ENCODE results near the gene CCR6. TPM values are rescaled to one million over a fixed set of nuclear protein-coding genes. Genes with fewer than 3 reads are reported as not detected.

Gene CCR6
- total RNA-seq, 1 donor from 2014 or later, result not detected

DNA sequence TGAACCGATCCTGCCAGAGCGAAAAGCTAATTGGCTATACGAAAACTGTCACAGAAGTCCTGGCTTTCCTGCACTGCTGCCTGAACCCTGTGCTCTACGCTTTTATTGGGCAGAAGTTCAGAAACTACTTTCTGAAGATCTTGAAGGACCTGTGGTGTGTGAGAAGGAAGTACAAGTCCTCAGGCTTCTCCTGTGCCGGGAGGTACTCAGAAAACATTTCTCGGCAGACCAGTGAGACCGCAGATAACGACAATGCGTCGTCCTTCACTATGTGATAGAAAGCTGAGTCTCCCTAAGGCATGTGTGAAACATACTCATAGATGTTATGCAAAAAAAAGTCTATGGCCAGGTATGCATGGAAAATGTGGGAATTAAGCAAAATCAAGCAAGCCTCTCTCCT is 14.2 kb downstream of the CCR6 start:
- DNase-seq (ENCODE audit: low spot score, unreplicated experiment), result no peak
- TF ChIP-seq, protein P1, sequence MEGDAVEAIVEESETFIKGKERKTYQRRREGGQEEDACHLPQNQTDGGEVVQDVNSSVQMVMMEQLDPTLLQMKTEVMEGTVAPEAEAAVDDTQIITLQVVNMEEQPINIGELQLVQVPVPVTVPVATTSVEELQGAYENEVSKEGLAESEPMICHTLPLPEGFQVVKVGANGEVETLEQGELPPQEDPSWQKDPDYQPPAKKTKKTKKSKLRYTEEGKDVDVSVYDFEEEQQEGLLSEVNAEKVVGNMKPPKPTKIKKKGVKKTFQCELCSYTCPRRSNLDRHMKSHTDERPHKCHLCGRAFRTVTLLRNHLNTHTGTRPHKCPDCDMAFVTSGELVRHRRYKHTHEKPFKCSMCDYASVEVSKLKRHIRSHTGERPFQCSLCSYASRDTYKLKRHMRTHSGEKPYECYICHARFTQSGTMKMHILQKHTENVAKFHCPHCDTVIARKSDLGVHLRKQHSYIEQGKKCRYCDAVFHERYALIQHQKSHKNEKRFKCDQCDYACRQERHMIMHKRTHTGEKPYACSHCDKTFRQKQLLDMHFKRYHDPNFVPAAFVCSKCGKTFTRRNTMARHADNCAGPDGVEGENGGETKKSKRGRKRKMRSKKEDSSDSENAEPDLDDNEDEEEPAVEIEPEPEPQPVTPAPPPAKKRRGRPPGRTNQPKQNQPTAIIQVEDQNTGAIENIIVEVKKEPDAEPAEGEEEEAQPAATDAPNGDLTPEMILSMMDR (IDR thresholded peaks at IDR 0.05; ENCODE audit: unreplicated experiment), result no peak
- no peaks in the 10 kb centered on the region for H3K36me3 Mint-ChIP-seq (ENCODE audit: insufficient read depth)

GRCh38 chr6:167137881-167138280 is 15.0 kb downstream of the CCR6 start:
- Mint-ChIP-seq H3K9me3 (ENCODE audit: low read depth) (no peaks in the 10 kb centered on the region), H3K36me3 (ENCODE audit: insufficient read depth) (no peaks in the 10 kb centered on the region), H3K27ac (no peak overlapping the region), H3K27me3 (peaks cover 8% of the 10 kb centered on the region), H3K4me3 (ENCODE audit: low read depth) (no peak overlapping the region), H3K4me1 (ENCODE audit: low read depth) (peaks cover 18% of the 10 kb centered on the region)
- DNase-seq (ENCODE audit: low spot score, unreplicated experiment), result no peak
- TF ChIP-seq, protein P1 (IDR thresholded peaks at IDR 0.05; ENCODE audit: unreplicated experiment), result no peak

More for the DNA sequence above, 14.2 kb downstream of the CCR6 start:
- peaks cover 18% of the 10 kb centered on the region for H3K4me1 Mint-ChIP-seq (ENCODE audit: low read depth)
- peaks cover 6% of the 10 kb centered on the region for H3K27me3 Mint-ChIP-seq
- H3K4me3 Mint-ChIP-seq (ENCODE audit: low read depth), result no peak overlapping the region
- H3K27ac Mint-ChIP-seq, result no peak overlapping the region
- no peaks in the 10 kb centered on the region for H3K9me3 Mint-ChIP-seq (ENCODE audit: low read depth)

DNA sequence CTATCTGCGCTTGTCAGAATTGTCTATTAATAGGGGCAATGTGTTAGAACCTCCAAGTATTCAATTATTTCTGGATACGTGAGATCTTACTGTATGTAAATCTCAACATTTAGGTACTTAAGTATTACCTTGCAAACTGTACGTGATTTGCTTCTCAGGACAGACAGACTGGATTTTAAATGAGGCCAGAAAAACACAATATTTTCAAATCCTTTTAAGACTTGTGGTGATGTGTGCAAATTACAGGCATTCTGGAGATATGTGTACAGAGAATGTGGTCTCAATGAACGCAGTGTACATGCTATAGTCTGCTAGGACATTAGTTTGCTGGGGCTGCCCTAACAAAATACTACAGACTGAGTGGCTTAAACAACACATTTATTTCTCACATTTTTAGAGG is 16.9 kb downstream of the CCR6 start:
- H3K27me3 Mint-ChIP-seq, result peaks cover 20% of the 10 kb centered on the region
- H3K4me3 Mint-ChIP-seq (ENCODE audit: low read depth), result no peak overlapping the region
- H3K4me1 Mint-ChIP-seq (ENCODE audit: low read depth), result peaks cover 16% of the 10 kb centered on the region
- H3K36me3 Mint-ChIP-seq (ENCODE audit: insufficient read depth), result no peaks in the 10 kb centered on the region
- no peak overlapping the region for H3K27ac Mint-ChIP-seq
- TF ChIP-seq, protein P1 (IDR thresholded peaks at IDR 0.05; ENCODE audit: unreplicated experiment), result peak; percentile 21
- no peak for DNase-seq (ENCODE audit: low spot score, unreplicated experiment)
- no peaks in the 10 kb centered on the region for H3K9me3 Mint-ChIP-seq (ENCODE audit: low read depth)

GRCh38 chr6:167140589-167141474 is 17.9 kb downstream of the CCR6 start:
- peak overlapping the region; percentile 29 for H3K27ac Mint-ChIP-seq
- peaks cover 24% of the 10 kb centered on the region for H3K27me3 Mint-ChIP-seq
- H3K4me1 Mint-ChIP-seq (ENCODE audit: low read depth), result peaks cover 15% of the 10 kb centered on the region
- TF ChIP-seq, protein P1 (IDR thresholded peaks at IDR 0.05; ENCODE audit: unreplicated experiment), result no peak
- no peak for DNase-seq (ENCODE audit: low spot score, unreplicated experiment)
- no peaks in the 10 kb centered on the region for H3K36me3 Mint-ChIP-seq (ENCODE audit: insufficient read depth)
- H3K9me3 Mint-ChIP-seq (ENCODE audit: low read depth), result no peaks in the 10 kb centered on the region
- H3K4me3 Mint-ChIP-seq (ENCODE audit: low read depth), result no peak overlapping the region

GRCh38 chr6:167141667-167142432 is 19.0 kb downstream of the CCR6 start:
- H3K4me1 Mint-ChIP-seq (ENCODE audit: low read depth), result peaks cover 20% of the 10 kb centered on the region
- peaks cover 34% of the 10 kb centered on the region for H3K27me3 Mint-ChIP-seq
- no peak overlapping the region for H3K4me3 Mint-ChIP-seq (ENCODE audit: low read depth)

More at GRCh38 chr6:167141667-167142432, 19.0 kb downstream of the CCR6 start:
- H3K9me3 Mint-ChIP-seq (ENCODE audit: low read depth), result no peaks in the 10 kb centered on the region
- peak; percentile 52 for DNase-seq (ENCODE audit: low spot score, unreplicated experiment)
- no peaks in the 10 kb centered on the region for H3K36me3 Mint-ChIP-seq (ENCODE audit: insufficient read depth)
- H3K27ac Mint-ChIP-seq, result no peak overlapping the region
- TF ChIP-seq, protein P1 (IDR thresholded peaks at IDR 0.05; ENCODE audit: unreplicated experiment), result peak; percentile 89

Measured in progenitor cell of endocrine pancreas (in vitro differentiated cells).